GM23338 (cell line): ENCODE results near the gene TACR3. TPM values are rescaled to one million over a fixed set of nuclear protein-coding genes. Genes with fewer than 3 reads are reported as not detected.

Experiments used
- CREB1 ChIP-seq: fragments of 250-450 bp; sonication (Bioruptor Pico); IDR thresholded peaks from 2 replicates; pipeline ENCODE4 v1.5.0; 2020; ENCODE audit warnings: low read depth, mild to moderate bottlenecking, moderate library complexity
- EZH2 ChIP-seq: fragments of 200-600 bp; sonication (generic); IDR thresholded peaks from one replicate; pipeline ENCODE4 v1.8.0; 2017; ENCODE audit warnings: antibody characterized with exemption, mild to moderate bottlenecking, low read depth; ENCODE audit not compliant: unreplicated experiment
- EZH2phosphoT487 ChIP-seq: fragments of 200-600 bp; sonication (generic); IDR thresholded peaks from one replicate; pipeline ENCODE4 v1.8.1; 2018; ENCODE audit warnings: antibody characterized with exemption; ENCODE audit not compliant: unreplicated experiment
- JUNB ChIP-seq: IDR thresholded peaks from one replicate; pipeline ENCODE4 v1.6.1; 2016; ENCODE audit warnings: antibody characterized with exemption; ENCODE audit not compliant: unreplicated experiment
- NANOG ChIP-seq: IDR thresholded peaks from 2 replicates; pipeline ENCODE4 v1.6.1; 2016; ENCODE audit warnings: antibody characterized with exemption, borderline replicate concordance
- POLR2AphosphoS5 ChIP-seq: IDR thresholded peaks from 2 replicates; pipeline ENCODE4 v1.6.1; 2016; ENCODE audit warnings: antibody characterized with exemption, low read depth
- STAT1 ChIP-seq: IDR thresholded peaks from one replicate; pipeline ENCODE4 v1.6.1; 2016; ENCODE audit warnings: antibody characterized with exemption; ENCODE audit not compliant: unreplicated experiment
- ZNF114 ChIP-seq: fragments of 250-450 bp; sonication (Bioruptor Pico); IDR thresholded peaks from 2 replicates; pipeline ENCODE4 v1.5.0; 2020; ENCODE audit warnings: mild to moderate bottlenecking, moderate library complexity
- ZNF331 ChIP-seq: fragments of 250-450 bp; sonication (Bioruptor Pico); IDR thresholded peaks from 2 replicates; pipeline ENCODE4 v1.5.0; 2020; ENCODE audit warnings: low read depth, mild to moderate bottlenecking, moderate library complexity
- polyA plus RNA-seq: library from polyadenylated mRNA; unstranded; fragments of >200 nt; fragmentation: Nextera tagmentation; extraction: Ambion mirVana; gene quantifications from 2 replicates; pipeline ENCODE4 v1.2.1, GENCODE V29; 2016
- total RNA-seq: library from RNA; depleted of rRNA; stranded (reverse); fragments of >200 nt; shearing (Covaris generic); gene quantifications from 2 replicates; pipeline ENCODE4 v1.2.3, GENCODE V29; 2014
- TF ChIP-seq, protein P1 (sequence below): fragments of 250-450 bp; sonication (Bioruptor Pico); IDR thresholded peaks from 2 replicates; pipeline ENCODE4 v1.5.0; 2020; ENCODE audit warnings: mild to moderate bottlenecking, moderate library complexity
- TF ChIP-seq, protein P2 (sequence below), 2 experiments: fragments of 200-600 bp in 1 of 2; sonication (generic) in 1 of 2; conservative IDR thresholded peaks; 2 replicates each; pipeline versions ENCODE4 v1.5.1 to v1.6.1; 2016 to 2017; ENCODE audit warnings: antibody characterized with exemption in 2 of 2, low read depth in 2 of 2, mild to moderate bottlenecking in 2 of 2, moderate library complexity in 1 of 2
- TF ChIP-seq, protein P3 (sequence below): IDR thresholded peaks from 2 replicates; pipeline ENCODE4 v1.6.1; 2016; ENCODE audit warnings: antibody characterized with exemption

The TACR3 gene
- total and polyA plus RNA-seq, 2 experiments from 2014 or later: 0.76 to 2.2 TPM

DNA sequence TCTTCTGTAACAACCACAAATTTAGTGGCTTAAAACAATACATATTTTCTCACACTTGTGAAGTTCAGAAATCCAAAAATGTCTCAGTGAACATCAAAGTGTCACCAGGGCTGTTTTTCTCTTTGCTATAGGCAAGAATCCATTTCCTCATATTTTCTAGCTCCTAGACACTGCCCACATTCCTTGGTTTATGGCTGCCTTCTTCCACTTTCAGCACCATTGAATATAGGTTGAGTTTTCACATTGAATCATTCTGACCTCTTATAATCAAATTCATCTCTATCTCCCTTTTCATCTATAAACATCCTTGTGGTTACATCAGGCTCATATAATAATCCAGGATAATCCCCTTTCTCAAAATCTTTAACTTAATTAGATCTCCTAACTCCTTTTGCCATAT lies 37.0 kb upstream of the TACR3 start (continued):
- TF ChIP-seq, protein P1, sequence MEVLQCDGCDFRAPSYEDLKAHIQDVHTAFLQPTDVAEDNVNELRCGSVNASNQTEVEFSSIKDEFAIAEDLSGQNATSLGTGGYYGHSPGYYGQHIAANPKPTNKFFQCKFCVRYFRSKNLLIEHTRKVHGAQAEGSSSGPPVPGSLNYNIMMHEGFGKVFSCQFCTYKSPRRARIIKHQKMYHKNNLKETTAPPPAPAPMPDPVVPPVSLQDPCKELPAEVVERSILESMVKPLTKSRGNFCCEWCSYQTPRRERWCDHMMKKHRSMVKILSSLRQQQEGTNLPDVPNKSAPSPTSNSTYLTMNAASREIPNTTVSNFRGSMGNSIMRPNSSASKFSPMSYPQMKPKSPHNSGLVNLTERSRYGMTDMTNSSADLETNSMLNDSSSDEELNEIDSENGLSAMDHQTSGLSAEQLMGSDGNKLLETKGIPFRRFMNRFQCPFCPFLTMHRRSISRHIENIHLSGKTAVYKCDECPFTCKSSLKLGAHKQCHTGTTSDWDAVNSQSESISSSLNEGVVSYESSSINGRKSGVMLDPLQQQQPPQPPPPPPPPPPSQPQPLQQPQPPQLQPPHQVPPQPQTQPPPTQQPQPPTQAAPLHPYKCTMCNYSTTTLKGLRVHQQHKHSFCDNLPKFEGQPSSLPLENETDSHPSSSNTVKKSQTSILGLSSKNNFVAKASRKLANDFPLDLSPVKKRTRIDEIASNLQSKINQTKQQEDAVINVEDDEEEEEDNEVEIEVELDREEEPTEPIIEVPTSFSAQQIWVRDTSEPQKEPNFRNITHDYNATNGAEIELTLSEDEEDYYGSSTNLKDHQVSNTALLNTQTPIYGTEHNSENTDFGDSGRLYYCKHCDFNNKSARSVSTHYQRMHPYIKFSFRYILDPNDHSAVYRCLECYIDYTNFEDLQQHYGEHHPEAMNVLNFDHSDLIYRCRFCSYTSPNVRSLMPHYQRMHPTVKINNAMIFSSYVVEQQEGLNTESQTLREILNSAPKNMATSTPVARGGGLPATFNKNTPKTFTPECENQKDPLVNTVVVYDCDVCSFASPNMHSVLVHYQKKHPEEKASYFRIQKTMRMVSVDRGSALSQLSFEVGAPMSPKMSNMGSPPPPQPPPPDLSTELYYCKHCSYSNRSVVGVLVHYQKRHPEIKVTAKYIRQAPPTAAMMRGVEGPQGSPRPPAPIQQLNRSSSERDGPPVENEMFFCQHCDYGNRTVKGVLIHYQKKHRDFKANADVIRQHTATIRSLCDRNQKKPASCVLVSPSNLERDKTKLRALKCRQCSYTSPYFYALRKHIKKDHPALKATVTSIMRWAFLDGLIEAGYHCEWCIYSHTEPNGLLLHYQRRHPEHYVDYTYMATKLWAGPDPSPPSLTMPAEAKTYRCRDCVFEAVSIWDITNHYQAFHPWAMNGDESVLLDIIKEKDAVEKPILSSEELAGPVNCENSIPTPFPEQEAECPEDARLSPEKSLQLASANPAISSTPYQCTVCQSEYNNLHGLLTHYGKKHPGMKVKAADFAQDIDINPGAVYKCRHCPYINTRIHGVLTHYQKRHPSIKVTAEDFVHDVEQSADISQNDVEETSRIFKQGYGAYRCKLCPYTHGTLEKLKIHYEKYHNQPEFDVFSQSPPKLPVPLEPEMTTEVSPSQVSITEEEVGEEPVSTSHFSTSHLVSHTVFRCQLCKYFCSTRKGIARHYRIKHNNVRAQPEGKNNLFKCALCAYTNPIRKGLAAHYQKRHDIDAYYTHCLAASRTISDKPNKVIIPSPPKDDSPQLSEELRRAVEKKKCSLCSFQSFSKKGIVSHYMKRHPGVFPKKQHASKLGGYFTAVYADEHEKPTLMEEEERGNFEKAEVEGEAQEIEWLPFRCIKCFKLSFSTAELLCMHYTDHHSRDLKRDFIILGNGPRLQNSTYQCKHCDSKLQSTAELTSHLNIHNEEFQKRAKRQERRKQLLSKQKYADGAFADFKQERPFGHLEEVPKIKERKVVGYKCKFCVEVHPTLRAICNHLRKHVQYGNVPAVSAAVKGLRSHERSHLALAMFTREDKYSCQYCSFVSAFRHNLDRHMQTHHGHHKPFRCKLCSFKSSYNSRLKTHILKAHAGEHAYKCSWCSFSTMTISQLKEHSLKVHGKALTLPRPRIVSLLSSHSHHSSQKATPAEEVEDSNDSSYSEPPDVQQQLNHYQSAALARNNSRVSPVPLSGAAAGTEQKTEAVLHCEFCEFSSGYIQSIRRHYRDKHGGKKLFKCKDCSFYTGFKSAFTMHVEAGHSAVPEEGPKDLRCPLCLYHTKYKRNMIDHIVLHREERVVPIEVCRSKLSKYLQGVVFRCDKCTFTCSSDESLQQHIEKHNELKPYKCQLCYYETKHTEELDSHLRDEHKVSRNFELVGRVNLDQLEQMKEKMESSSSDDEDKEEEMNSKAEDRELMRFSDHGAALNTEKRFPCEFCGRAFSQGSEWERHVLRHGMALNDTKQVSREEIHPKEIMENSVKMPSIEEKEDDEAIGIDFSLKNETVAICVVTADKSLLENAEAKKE: no peak
- no peak for TF ChIP-seq CREB1 (CRISPR knock-in tag)
- TF ChIP-seq NANOG: no peak
- TF ChIP-seq, protein P2, sequence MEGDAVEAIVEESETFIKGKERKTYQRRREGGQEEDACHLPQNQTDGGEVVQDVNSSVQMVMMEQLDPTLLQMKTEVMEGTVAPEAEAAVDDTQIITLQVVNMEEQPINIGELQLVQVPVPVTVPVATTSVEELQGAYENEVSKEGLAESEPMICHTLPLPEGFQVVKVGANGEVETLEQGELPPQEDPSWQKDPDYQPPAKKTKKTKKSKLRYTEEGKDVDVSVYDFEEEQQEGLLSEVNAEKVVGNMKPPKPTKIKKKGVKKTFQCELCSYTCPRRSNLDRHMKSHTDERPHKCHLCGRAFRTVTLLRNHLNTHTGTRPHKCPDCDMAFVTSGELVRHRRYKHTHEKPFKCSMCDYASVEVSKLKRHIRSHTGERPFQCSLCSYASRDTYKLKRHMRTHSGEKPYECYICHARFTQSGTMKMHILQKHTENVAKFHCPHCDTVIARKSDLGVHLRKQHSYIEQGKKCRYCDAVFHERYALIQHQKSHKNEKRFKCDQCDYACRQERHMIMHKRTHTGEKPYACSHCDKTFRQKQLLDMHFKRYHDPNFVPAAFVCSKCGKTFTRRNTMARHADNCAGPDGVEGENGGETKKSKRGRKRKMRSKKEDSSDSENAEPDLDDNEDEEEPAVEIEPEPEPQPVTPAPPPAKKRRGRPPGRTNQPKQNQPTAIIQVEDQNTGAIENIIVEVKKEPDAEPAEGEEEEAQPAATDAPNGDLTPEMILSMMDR (conservative IDR thresholded peaks at IDR 0.05; ENCODE audit: low read depth in 2 of 2): no peak
- TF ChIP-seq ZNF331 (CRISPR knock-in tag): no peak
- no peak for TF ChIP-seq EZH2
- no peak for TF ChIP-seq JUNB
- no peak for TF ChIP-seq ZNF114 (CRISPR knock-in tag)
- TF ChIP-seq, protein P3, sequence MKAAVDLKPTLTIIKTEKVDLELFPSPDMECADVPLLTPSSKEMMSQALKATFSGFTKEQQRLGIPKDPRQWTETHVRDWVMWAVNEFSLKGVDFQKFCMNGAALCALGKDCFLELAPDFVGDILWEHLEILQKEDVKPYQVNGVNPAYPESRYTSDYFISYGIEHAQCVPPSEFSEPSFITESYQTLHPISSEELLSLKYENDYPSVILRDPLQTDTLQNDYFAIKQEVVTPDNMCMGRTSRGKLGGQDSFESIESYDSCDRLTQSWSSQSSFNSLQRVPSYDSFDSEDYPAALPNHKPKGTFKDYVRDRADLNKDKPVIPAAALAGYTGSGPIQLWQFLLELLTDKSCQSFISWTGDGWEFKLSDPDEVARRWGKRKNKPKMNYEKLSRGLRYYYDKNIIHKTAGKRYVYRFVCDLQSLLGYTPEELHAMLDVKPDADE: no peak
- TF ChIP-seq EZH2phosphoT487: no peak
- no peak for TF ChIP-seq POLR2AphosphoS5
- no peak for TF ChIP-seq STAT1
